ENCODE measurements around the gene ZNF280C.

Gene ZNF280C

DNA sequence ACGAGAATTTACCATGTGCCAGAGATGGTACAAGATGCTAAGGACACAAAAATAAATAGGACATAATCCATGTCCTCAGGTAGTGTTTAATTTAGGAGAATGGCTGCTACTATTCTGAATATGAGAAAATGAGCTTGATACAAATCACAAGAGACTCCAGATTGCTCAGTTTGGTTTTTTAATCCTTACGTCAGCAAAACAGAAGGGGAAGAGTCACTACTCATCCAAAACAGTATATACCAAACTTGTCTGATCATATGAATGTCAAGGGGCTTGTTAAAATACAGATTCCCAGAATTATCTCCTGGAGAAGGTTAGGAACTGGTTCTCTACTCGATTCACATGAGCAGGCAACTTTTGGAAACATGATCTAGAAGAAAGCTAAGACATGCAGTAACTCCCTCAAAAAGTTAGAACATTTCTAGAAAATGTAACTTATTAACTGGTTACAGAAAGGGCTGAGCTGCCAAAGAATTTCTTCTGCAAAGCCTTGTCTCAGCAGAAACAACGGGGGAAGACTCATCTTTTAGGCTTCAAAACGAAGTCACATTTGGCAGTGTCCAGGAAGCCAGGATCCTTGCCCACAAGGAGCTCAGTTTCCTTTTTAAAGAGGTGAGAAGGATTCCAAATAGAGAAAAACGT, 106.5 kb downstream of the ZNF280C start:
- no peaks in the 10 kb centered on the region for H3K9me3 ChIP-seq (ENCODE audit: control insufficient read depth in 1 of 2, low read length in 2 of 2)
- H3K36me3 ChIP-seq (ENCODE audit: control insufficient read depth in 1 of 2, insufficient read depth in 2 of 2, low read length in 2 of 2) = no peaks in the 10 kb centered on the region
- H3K27me3 ChIP-seq (ENCODE audit: low read depth, low read length) = no peaks in the 10 kb centered on the region
- H3K27ac ChIP-seq (ENCODE audit: low read length) = no peak overlapping the region
- no peak overlapping the region for H3K4me3 ChIP-seq (ENCODE audit: low read depth in 1 of 2, low read length in 2 of 2)
- H3K4me1 ChIP-seq (ENCODE audit: control insufficient read depth in 1 of 2, insufficient read depth in 2 of 2, low read length in 2 of 2) = peaks cover 0 to 7% of the 10 kb centered on the region in 2 donors

GRCh38 chrX:130159776-130160175, 108.9 kb downstream of the ZNF280C start:
- H3K4me1 ChIP-seq (ENCODE audit: control insufficient read depth in 1 of 2, insufficient read depth in 2 of 2, low read length in 2 of 2) = peaks cover 0 to 7% of the 10 kb centered on the region in 2 donors
- no peak overlapping the region for H3K4me3 ChIP-seq (ENCODE audit: low read depth in 1 of 2, low read length in 2 of 2)
- no peak overlapping the region for H3K27ac ChIP-seq (ENCODE audit: low read length)
- H3K9me3 ChIP-seq (ENCODE audit: control insufficient read depth in 1 of 2, low read length in 2 of 2) = no peaks in the 10 kb centered on the region
- H3K27me3 ChIP-seq (ENCODE audit: low read depth, low read length) = no peaks in the 10 kb centered on the region
- H3K36me3 ChIP-seq (ENCODE audit: control insufficient read depth in 1 of 2, insufficient read depth in 2 of 2, low read length in 2 of 2) = peaks cover 0 to 2% of the 10 kb centered on the region in 2 donors

GRCh38 chrX:130158311-130158710, 110.4 kb downstream of the ZNF280C start:
- no peaks in the 10 kb centered on the region for H3K27me3 ChIP-seq (ENCODE audit: low read depth, low read length)
- H3K36me3 ChIP-seq (ENCODE audit: control insufficient read depth in 1 of 2, insufficient read depth in 2 of 2, low read length in 2 of 2) = peaks cover 0 to 3% of the 10 kb centered on the region in 2 donors
- H3K9me3 ChIP-seq (ENCODE audit: control insufficient read depth in 1 of 2, low read length in 2 of 2) = no peaks in the 10 kb centered on the region
- no peak overlapping the region for H3K4me3 ChIP-seq (ENCODE audit: low read depth in 1 of 2, low read length in 2 of 2)
- H3K4me1 ChIP-seq (ENCODE audit: control insufficient read depth in 1 of 2, insufficient read depth in 2 of 2, low read length in 2 of 2) = no peaks in the 10 kb centered on the region
- H3K27ac ChIP-seq (ENCODE audit: low read length) = no peak overlapping the region

- H3K4me1 ChIP-seq (ENCODE audit: control insufficient read depth in 1 of 2, insufficient read depth in 2 of 2, low read length in 2 of 2) = no peaks in the 10 kb centered on the region
- no peak overlapping the region for H3K27ac ChIP-seq (ENCODE audit: low read length)
- no peak overlapping the region for H3K4me3 ChIP-seq (ENCODE audit: low read depth in 1 of 2, low read length in 2 of 2)
- no peaks in the 10 kb centered on the region for H3K27me3 ChIP-seq (ENCODE audit: low read depth, low read length)
- no peaks in the 10 kb centered on the region for H3K9me3 ChIP-seq (ENCODE audit: control insufficient read depth in 1 of 2, low read length in 2 of 2)
- H3K36me3 ChIP-seq (ENCODE audit: control insufficient read depth in 1 of 2, insufficient read depth in 2 of 2, low read length in 2 of 2) = peaks cover 0 to 3% of the 10 kb centered on the region in 2 donors
Observed at GRCh38 chrX:130155564-130155963, 113.1 kb downstream of the ZNF280C start.

Data from muscle layer of duodenum (tissue), 2 donors.